PC-3 (cell line): ENCODE data around the gene SLC15A3.

ENCODE experiments used
- CTCF ChIP-seq: fragments of 300-600 bp; sonication (generic); conservative IDR thresholded peaks from 2 replicates; pipeline ENCODE4 v1.5.1; 2017; ENCODE audit warnings: antibody characterized with exemption, low read depth, mild to moderate bottlenecking, low read length
- EZH2 ChIP-seq: fragments of 300-600 bp; sonication (generic); IDR thresholded peaks from one replicate; pipeline ENCODE4 v1.6.1; 2017; ENCODE audit warnings: antibody characterized with exemption, mild to moderate bottlenecking, low read length; ENCODE audit not compliant: unreplicated experiment
- EZH2phosphoT487 ChIP-seq: fragments of 300-600 bp; sonication (generic); IDR thresholded peaks from 2 replicates; pipeline ENCODE4 v1.6.1; 2018; ENCODE audit warnings: mild to moderate bottlenecking, antibody characterized with exemption, low read length, borderline replicate concordance

GRCh38 chr11:60930394-60930793 is 21.6 kb downstream of the SLC15A3 start:
- TF ChIP-seq CTCF: no peak
- no peak for TF ChIP-seq EZH2phosphoT487
- TF ChIP-seq EZH2: no peak
